Upper lobe of left lung (tissue), 6 donors: Measurements from ENCODE around the gene HLA-G. TPM values are rescaled to one million over a fixed set of nuclear protein-coding genes. Genes with fewer than 3 reads are reported as not detected.
"Not testable (repeated sequence)": the region's sequence is repeated elsewhere in the genome, so short reads cannot be mapped to it uniquely, and the experiment has no call there.

Experiments
- ATAC-seq, 2 donors: fragments of 200-7000 bp; cut with Tn5 transposase; one replicate each; pipeline ENCODE4 v1.9.1; 2022; ENCODE audit warnings: mild to moderate bottlenecking in 2 of 2, moderate library complexity in 2 of 2; ENCODE audit not compliant: low FRiP score in 2 of 2
- DNase-seq, 2 donors: peaks; one replicate each; pipeline ENCODE4 v3.0.0-alpha.2; 2019 to 2020
- H3K27ac ChIP-seq, 4 donors: fragments of 200-600 bp; sonication (generic); one replicate each; pipeline ENCODE4 v1.5.1; 2016 to 2019
- H3K27me3 ChIP-seq, 4 donors: fragments of 200-600 bp; sonication (generic); one replicate each; pipeline ENCODE4 v1.5.1; 2017 to 2019
- H3K36me3 ChIP-seq, 4 donors: fragments of 200-600 bp; sonication (generic); one replicate each; pipeline ENCODE4 v1.5.1; 2016 to 2019
- H3K4me1 ChIP-seq, 4 donors: fragments of 200-600 bp; sonication (generic); one replicate each; pipeline ENCODE4 v1.5.1; 2018 to 2019
- H3K4me3 ChIP-seq, 4 donors: fragments of 200-600 bp; sonication (generic); one replicate each; pipeline ENCODE4 v1.5.1; 2017 to 2019; ENCODE audit warnings: mild to moderate bottlenecking in 2 of 4, moderate library complexity in 1 of 4
- H3K9me3 ChIP-seq, 4 donors: fragments of 200-600 bp; sonication (generic); one replicate each; pipeline ENCODE4 v1.5.1; 2018 to 2019
- EP300 ChIP-seq, 4 donors: sonication (generic); formaldehyde crosslinking; IDR thresholded peaks; one replicate each; pipeline ENCODE4 v1.5.1; 2017; ENCODE audit warnings: antibody characterized with exemption in 4 of 4, control low read depth in 2 of 4
- POLR2A ChIP-seq, 4 donors: fragments of 450-650 bp; IDR thresholded peaks; one replicate each; pipeline ENCODE4 v1.5.1; 2016 to 2017; ENCODE audit warnings: antibody characterized with exemption in 4 of 4, mild to moderate bottlenecking in 2 of 4
- POLR2AphosphoS5 ChIP-seq, 2 donors: sonication (generic); formaldehyde crosslinking; IDR thresholded peaks; one replicate each; pipeline ENCODE4 v1.5.1; 2017; ENCODE audit warnings: antibody characterized with exemption in 2 of 2
- WGBS, 2 donors: methylation state at CpG; one replicate each; pipeline ENCODE4 v1.1.5; 2017 to 2018; 5-methylcytosine and 5-hydroxymethylcytosine counted together
- small RNA-seq, 4 donors: library from RNA; depleted of rRNA; stranded (forward); fragments of <200 nt; gene quantifications; one replicate each; pipeline ENCODE3, GENCODE V24; 2016
- total RNA-seq, 6 donors: library from RNA; depleted of rRNA in 4 of 6; stranded (reverse); fragments of >200 nt in 4 of 6; gene quantifications; one replicate each; pipeline versions ENCODE4 v1.1.0 to v1.2.1, GENCODE V29; 2016 to 2021
- TF ChIP-seq, protein P1 (sequence below), 6 experiments: fragments of 450-650 bp in 4 of 6; fragments of 200-600 bp in 2 of 6; sonication (generic) in 2 of 6; IDR thresholded peaks; one replicate each; pipeline ENCODE4 v1.5.1; 2016 to 2019; ENCODE audit warnings: antibody characterized with exemption in 6 of 6
- donor health status: DM: no; HTN: no; CAD: no; lungs with moderate emphysema.
- donor health status: DM: no; HTN: yes; CAD: no; lungs with severe emphysema.

The HLA-G gene
- total RNA-seq, 6 donors from 2014 or later = 1.0 to 11.8 (median 6.2) TPM

DNA sequence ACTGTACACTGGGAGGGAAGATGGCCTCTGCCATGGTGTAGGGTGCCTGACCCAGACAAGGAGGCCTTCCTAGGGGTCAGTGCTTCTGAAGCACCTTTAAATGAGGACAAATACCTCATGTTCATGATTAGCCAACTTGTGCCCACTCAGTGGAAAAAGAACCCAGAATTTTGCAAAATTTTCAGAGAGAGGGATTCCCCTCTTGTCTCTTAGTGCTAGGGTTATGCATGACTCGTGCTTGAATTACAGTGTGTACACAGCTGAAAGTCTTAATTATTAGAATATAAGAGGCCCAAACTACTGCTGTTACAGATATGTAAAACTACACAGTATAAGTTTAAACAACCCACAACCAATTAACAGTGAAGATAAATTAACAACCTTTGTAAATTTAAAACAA lies 38.0 kb downstream of the HLA-G start:
- TF ChIP-seq, protein P1, sequence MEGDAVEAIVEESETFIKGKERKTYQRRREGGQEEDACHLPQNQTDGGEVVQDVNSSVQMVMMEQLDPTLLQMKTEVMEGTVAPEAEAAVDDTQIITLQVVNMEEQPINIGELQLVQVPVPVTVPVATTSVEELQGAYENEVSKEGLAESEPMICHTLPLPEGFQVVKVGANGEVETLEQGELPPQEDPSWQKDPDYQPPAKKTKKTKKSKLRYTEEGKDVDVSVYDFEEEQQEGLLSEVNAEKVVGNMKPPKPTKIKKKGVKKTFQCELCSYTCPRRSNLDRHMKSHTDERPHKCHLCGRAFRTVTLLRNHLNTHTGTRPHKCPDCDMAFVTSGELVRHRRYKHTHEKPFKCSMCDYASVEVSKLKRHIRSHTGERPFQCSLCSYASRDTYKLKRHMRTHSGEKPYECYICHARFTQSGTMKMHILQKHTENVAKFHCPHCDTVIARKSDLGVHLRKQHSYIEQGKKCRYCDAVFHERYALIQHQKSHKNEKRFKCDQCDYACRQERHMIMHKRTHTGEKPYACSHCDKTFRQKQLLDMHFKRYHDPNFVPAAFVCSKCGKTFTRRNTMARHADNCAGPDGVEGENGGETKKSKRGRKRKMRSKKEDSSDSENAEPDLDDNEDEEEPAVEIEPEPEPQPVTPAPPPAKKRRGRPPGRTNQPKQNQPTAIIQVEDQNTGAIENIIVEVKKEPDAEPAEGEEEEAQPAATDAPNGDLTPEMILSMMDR (IDR thresholded peaks at IDR 0.05) = no peak
- TF ChIP-seq POLR2A (IDR thresholded peaks at IDR 0.05) (no peak), POLR2AphosphoS5 (IDR thresholded peaks at IDR 0.05) (no peak), EP300 (IDR thresholded peaks at IDR 0.05) (no peak)
- 39 to 61% methylated on average over 1 of the region's 1 CpG for WGBS, 2 donors
- H3K9me3 ChIP-seq = no peaks in the 10 kb centered on the region
- H3K4me1 ChIP-seq = no peaks in the 10 kb centered on the region
- peaks cover 0 to 4% (median 0%) of the 10 kb centered on the region in 4 donors for H3K27me3 ChIP-seq
- ATAC-seq (no peak), DNase-seq (no peak)
- no peaks in the 10 kb centered on the region for H3K36me3 ChIP-seq
- H3K4me3 ChIP-seq = no peak overlapping the region
- H3K27ac ChIP-seq = no peak overlapping the region

DNA sequence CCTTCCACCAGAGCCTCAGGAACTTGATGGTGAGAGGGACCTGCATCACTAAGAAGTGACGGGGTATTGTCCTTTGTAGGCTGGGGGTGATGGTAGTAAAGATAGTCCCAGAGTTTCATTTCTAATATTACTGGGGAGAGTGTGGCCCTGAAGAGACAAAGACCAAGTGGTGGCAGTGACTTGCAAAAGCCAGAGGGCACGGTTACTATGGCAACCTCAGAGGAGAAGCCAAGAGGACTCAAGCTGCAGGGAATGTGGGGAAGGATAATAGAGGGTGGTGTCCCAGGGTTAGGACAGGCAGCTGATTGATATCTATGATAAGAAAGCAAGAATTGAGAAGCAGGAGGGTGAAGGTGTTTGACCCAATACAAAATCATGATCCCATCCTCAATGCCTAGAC lies 42.5 kb downstream of the HLA-G start:
- Histone ChIP-seq H3K36me3 (no peaks in the 10 kb centered on the region), H3K4me1 (no peaks in the 10 kb centered on the region), H3K9me3 (no peaks in the 10 kb centered on the region), H3K27me3 (no peaks in the 10 kb centered on the region), H3K27ac (no peak overlapping the region), H3K4me3 (no peak overlapping the region)
- no peak for TF ChIP-seq POLR2A (IDR thresholded peaks at IDR 0.05)
- TF ChIP-seq, protein P1 (IDR thresholded peaks at IDR 0.05) = no peak
- TF ChIP-seq POLR2AphosphoS5 (IDR thresholded peaks at IDR 0.05) = no peak
- 65 to 78% methylated on average over 2 of the region's 2 CpGs for WGBS, 2 donors
- no peak for ATAC-seq
- DNase-seq = no peak

DNA sequence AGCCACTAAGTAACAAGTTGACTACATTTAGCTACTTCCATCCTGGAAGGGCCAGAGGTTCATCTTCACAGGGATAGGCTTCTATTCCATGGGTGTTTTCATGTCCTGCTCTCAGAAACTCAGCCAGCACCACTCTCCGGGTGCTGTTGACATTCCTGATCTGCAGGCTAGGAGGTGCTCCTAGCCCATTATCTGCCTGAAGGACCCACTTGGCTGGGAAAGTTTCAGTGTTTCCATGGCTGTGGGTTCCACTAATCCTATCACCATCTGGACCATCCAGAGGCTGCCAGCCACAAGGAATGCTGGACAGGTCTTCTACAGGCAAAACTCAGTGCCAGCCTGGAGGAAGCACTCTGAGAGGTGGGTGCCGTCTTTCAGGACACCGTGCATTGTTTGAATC lies 45.2 kb downstream of the HLA-G start:
- Histone ChIP-seq H3K27ac (no peak overlapping the region), H3K27me3 (no peaks in the 10 kb centered on the region), H3K9me3 (no peaks in the 10 kb centered on the region), H3K4me3 (no peak overlapping the region), H3K4me1 (no peaks in the 10 kb centered on the region), H3K36me3 (no peaks in the 10 kb centered on the region)
- DNase-seq (peak in 1 of 2 donors; percentile 37), ATAC-seq (no peak)
- TF ChIP-seq, protein P1 (IDR thresholded peaks at IDR 0.05) = no peak
- TF ChIP-seq EP300 (IDR thresholded peaks at IDR 0.05) = no peak
- no peak for TF ChIP-seq POLR2AphosphoS5 (IDR thresholded peaks at IDR 0.05)
- no peak for TF ChIP-seq POLR2A (IDR thresholded peaks at IDR 0.05)
- 70 to 71% methylated on average over 2 to 3 of the region's 3 CpGs for WGBS, 2 donors

- TF ChIP-seq POLR2AphosphoS5 (IDR thresholded peaks at IDR 0.05) (no peak), POLR2A (IDR thresholded peaks at IDR 0.05) (no peak), EP300 (IDR thresholded peaks at IDR 0.05) (no peak)
- TF ChIP-seq, protein P1 (IDR thresholded peaks at IDR 0.05) = no peak
- no peaks in the 10 kb centered on the region for H3K9me3 ChIP-seq
- H3K4me1 ChIP-seq = no peaks in the 10 kb centered on the region
- H3K27me3 ChIP-seq = no peaks in the 10 kb centered on the region
- no peak overlapping the region for H3K4me3 ChIP-seq
- no peaks in the 10 kb centered on the region for H3K36me3 ChIP-seq
- ATAC-seq = no peak
- WGBS, 2 donors = 88% methylated on average over 1 of the region's 1 CpG; no CpG with 5 or more reads in 1 of the 2 donors
- no peak for DNase-seq
- H3K27ac ChIP-seq = no peak overlapping the region
Observed at GRCh38 chr6:29875257-29875656, 47.6 kb downstream of the HLA-G start.

GRCh38 chr6:29875734-29876133 lies 48.1 kb downstream of the HLA-G start:
- not testable (repeated sequence) for ATAC-seq, H3K36me3 ChIP-seq, H3K9me3 ChIP-seq, H3K27ac ChIP-seq, H3K27me3 ChIP-seq, DNase-seq, H3K4me3 ChIP-seq, H3K4me1 ChIP-seq
- 58 to 70% methylated on average over 6 of the region's 6 CpGs for WGBS, 2 donors

Small RNA genes within 50 kb of the gene (small RNA-seq; reads per million reads assigned to genes)
- 0 reads per million in 4 donors for gene MICG

Other genes starting within 250 kb of the HLA-G start
- gene OR2H2, start 242.7 kb upstream of the HLA-G start, total RNA-seq = not detected
- 100 to 1,000 TPM in 1 of 6 donors, 10 to 100 TPM in 5; 13.2 to 171 (median 34.8) TPM for gene GABBR1, start 194.6 kb upstream of the HLA-G start, total RNA-seq
- gene MOG, start 170.7 kb upstream of the HLA-G start, total RNA-seq = not detected
- gene ZFP57, start 146.7 kb upstream of the HLA-G start, total RNA-seq = 1 to 10 TPM in 1 of 6 donors, under 1 TPM in 1, not detected in 4; 0.30 to 2.1 TPM
- 100 to 1,000 TPM; 163 to 418 (median 191) TPM for gene HLA-F, start 104.4 kb upstream of the HLA-G start, total RNA-seq
- 1,000 to 10,000 TPM in 3 of 6 donors, 100 to 1,000 TPM in 3; 497 to 1,319 (median 949) TPM for gene HLA-A, start 114.7 kb downstream of the HLA-G start, total RNA-seq
- 10 to 100 TPM; 14.9 to 23.6 (median 19.7) TPM for gene POLR1H, start 233.4 kb downstream of the HLA-G start, total RNA-seq
- gene PPP1R11, start 239.4 kb downstream of the HLA-G start, total RNA-seq = 10 to 100 TPM; 31.4 to 66.1 (median 42.7) TPM
- 1 to 10 TPM; 2.0 to 4.2 (median 2.8) TPM for gene RNF39, start 247.9 kb downstream of the HLA-G start, total RNA-seq